Left lung (tissue), 10 donors: ENCODE measurements around the gene SERPINA4. TPM values are rescaled to one million over a fixed set of nuclear protein-coding genes. Genes with fewer than 3 reads are reported as not detected.

Source experiments
- ATAC-seq: fragments of 200-7000 bp; cut with Tn5 transposase; one replicate; pipeline ENCODE4 v1.9.1; 2020; ENCODE audit warnings: moderate library complexity
- DNase-seq, 4 donors: peaks; one replicate each; pipeline ENCODE4 v3.0.0-alpha.2; 2013 to 2020
- H3K27ac ChIP-seq, 2 donors: fragments of 200-600 bp; sonication (generic) in 1 of 2; one replicate each; pipeline versions ENCODE4 v1.5.0 to v1.8.0; 2020 to 2021
- H3K27me3 ChIP-seq, 2 donors: fragments of 200-600 bp; sonication (generic) in 1 of 2; one replicate each; pipeline versions ENCODE4 v1.5.0 to v1.8.0; 2020 to 2021
- H3K36me3 ChIP-seq, 2 donors: fragments of 200-600 bp; sonication (generic) in 1 of 2; one replicate each; pipeline versions ENCODE4 v1.5.0 to v1.8.0; 2020 to 2021
- H3K4me1 ChIP-seq, 2 donors: fragments of 200-600 bp; one replicate each; pipeline ENCODE4 v1.8.0; 2021
- H3K4me3 ChIP-seq, 2 donors: fragments of 200-600 bp; sonication (generic) in 1 of 2; one replicate each; pipeline versions ENCODE4 v1.5.0 to v1.8.0; 2020 to 2021; ENCODE audit warnings: mild to moderate bottlenecking in 1 of 2
- H3K9me3 ChIP-seq, 2 donors: fragments of 200-600 bp; sonication (generic) in 1 of 2; one replicate each; pipeline versions ENCODE4 v1.5.0 to v1.8.0; 2020 to 2021
- intact Hi-C, 2 donors: fragments of 100-400 bp; cut with DNase I; formaldehyde crosslinking; loops; one replicate each; pipeline versions ENCODE4 v1.11.2 to v1.14.2; 2022
- polyA plus RNA-seq, 6 donors: library from polyadenylated mRNA; unstranded; fragments of 120-200 nt; gene quantifications; one replicate each; pipeline ENCODE4 v1.2.1, GENCODE V29; 2013; ENCODE audit not compliant: insufficient read length in 6 of 6
- total RNA-seq, 2 donors: library from RNA; stranded (reverse); fragmentation: NEBNext Ultra II Directional; extraction: Animal tissue kit (Norgen Biotek cat#: 25700); gene quantifications; one replicate each; pipeline ENCODE4 v1.2.1, GENCODE V29; 2021
- TF ChIP-seq, protein P1 (sequence below), 2 donors: fragments of 200-600 bp; sonication (generic) in 1 of 2; IDR thresholded peaks; one replicate each; pipeline versions ENCODE4 v1.5.0 to v1.8.0; 2021; ENCODE audit warnings: antibody characterized with exemption in 2 of 2
- donor health status: DM: no; HTN: yes; CAD: no.
- donor health status: DM: no; HTN: no; CAD: no.

Gene SERPINA4
- total and polyA plus RNA-seq, 8 donors = 1.0 to 2.7 (median 1.3) TPM; not detected in 2

DNA sequence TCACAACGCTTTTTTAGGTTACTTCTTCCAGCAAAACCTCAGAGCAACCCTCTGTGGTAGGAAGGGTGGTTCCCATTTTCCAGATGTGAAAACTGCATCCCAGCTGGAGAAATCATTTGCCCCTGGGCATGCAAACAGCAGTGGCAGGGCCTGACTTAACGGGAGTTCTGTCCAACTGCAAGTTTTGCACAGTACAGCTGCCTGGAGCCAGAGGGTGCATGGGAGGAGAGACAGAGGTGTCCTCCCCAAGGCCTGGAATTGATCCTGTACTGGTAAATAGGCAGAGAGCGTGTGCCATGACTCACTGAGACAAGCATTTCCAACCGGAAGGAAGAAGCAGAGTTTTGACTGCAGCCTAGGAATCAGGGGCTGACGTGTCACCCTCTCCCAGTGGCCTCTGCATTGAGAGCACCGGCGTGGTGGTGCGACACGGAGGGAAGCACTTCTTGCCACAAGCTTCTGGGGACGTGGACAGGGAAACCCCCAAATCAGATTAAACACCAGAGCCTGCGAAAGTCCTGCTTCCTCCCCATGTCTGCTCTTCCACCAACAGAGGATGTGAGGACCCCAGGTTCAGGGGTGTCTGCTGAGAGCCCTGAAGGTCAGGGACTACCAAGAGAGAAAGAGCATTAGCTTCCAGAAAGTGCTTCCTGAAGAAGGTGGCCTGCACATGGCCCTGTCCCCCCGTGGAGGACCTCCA lies 19.0 kb upstream of the SERPINA4 start:
- ATAC-seq = no peak
- Histone ChIP-seq H3K4me1 (no peaks in the 10 kb centered on the region), H3K27me3 (peaks cover 0 to 26% of the 10 kb centered on the region in 2 donors), H3K9me3 (peaks cover 0 to 11% of the 10 kb centered on the region in 2 donors), H3K36me3 (no peaks in the 10 kb centered on the region), H3K4me3 (no peak overlapping the region), H3K27ac (no peak overlapping the region)
- intact Hi-C loops = no loop called here
- TF ChIP-seq, protein P1, sequence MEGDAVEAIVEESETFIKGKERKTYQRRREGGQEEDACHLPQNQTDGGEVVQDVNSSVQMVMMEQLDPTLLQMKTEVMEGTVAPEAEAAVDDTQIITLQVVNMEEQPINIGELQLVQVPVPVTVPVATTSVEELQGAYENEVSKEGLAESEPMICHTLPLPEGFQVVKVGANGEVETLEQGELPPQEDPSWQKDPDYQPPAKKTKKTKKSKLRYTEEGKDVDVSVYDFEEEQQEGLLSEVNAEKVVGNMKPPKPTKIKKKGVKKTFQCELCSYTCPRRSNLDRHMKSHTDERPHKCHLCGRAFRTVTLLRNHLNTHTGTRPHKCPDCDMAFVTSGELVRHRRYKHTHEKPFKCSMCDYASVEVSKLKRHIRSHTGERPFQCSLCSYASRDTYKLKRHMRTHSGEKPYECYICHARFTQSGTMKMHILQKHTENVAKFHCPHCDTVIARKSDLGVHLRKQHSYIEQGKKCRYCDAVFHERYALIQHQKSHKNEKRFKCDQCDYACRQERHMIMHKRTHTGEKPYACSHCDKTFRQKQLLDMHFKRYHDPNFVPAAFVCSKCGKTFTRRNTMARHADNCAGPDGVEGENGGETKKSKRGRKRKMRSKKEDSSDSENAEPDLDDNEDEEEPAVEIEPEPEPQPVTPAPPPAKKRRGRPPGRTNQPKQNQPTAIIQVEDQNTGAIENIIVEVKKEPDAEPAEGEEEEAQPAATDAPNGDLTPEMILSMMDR (IDR thresholded peaks at IDR 0.05) = no peak
- no peak for DNase-seq

DNA sequence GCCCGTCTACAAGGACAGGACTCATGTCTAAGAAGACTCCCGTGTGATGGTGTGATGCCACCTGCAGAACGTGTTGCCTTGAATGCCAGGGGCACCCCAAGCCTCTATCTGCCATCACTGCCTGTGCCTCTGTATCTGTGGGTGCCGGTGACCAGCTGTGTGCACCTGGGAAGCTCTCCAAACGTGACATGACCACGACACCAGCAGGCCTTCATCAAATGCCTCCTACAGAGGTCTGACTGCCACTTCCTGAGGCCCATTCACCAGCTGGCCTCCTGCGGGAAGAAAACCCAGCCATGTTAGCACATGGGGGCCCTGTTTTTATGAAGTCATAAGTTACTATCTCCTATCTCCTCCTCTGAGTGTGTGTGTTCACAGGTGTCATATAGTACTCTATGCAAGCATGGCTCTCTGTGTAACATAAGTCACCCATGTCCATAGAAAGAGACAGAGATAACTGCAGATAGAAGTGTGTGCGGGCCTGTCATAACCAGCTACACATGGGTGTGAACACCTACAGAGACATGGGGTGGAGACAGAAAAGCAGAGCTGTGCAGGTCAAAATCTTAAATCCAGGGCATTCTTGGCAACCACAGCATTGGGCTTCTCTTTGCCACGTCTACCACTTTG lies 18.3 kb upstream of the SERPINA4 start:
- Histone ChIP-seq H3K4me1 (no peaks in the 10 kb centered on the region), H3K27ac (no peak overlapping the region), H3K9me3 (peaks cover 0 to 11% of the 10 kb centered on the region in 2 donors), H3K4me3 (no peak overlapping the region), H3K36me3 (no peaks in the 10 kb centered on the region), H3K27me3 (peaks cover 0 to 25% of the 10 kb centered on the region in 2 donors)
- intact Hi-C loops = no loop called here
- TF ChIP-seq, protein P1 (IDR thresholded peaks at IDR 0.05) = no peak
- ATAC-seq (no peak), DNase-seq (no peak)

DNA sequence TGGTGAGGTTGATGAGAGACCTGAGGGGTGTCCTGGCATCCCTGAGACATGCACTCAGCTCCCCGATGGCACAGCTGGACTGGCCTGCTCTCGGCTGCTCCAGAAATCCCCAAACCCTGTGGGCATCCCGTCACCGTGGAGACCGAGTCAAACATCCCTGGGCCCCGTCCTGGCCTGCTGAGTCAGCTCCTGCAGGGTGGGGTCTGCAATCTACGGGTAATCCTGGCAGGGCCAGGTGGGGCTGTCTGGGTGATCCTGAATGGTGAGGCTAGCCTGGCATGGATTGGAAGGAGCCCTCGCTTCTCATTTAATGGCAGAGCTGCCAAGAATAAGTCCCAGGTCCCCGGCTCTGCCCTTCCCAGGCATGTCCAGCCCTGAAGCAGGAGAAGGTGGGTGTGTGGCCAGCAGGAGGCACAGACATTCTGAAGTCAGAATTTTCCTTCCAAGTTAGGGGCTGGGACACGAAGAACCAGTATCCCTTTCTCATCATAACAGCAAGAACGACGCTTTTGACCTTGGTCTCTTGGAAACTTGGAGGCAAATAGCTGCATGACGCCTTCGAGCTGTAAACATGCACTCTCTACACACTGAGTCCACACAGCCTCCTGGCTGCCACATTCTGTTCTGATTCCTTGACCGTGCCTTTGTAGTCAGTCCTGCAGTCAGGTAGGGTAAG lies 17.7 kb upstream of the SERPINA4 start:
- peaks cover 0 to 19% of the 10 kb centered on the region in 2 donors for H3K27me3 ChIP-seq
- intact Hi-C loops = no loop called here
- ATAC-seq = no peak

DNA sequence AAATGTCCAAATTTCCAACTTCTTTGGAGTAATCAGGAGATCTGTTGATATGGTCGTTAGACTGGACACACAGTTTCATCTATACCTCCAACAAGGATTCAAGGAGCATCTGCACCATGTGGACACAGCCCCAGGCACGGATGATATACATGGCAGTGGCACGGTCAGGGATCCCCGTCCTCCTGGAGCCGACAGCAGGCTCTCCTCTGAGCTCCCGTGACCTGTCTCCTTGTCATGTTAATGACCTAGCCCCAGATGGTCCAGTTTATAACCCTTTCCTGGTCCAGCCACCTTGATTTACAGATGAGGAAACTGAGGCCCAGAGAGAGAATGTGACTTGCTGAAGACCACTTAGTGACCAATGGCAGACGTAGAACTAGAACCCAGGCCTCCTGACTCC lies 16.5 kb upstream of the SERPINA4 start:
- Histone ChIP-seq H3K9me3 (peaks cover 0 to 11% of the 10 kb centered on the region in 2 donors), H3K4me1 (no peaks in the 10 kb centered on the region), H3K27ac (no peak overlapping the region), H3K27me3 (peaks cover 0 to 15% of the 10 kb centered on the region in 2 donors), H3K36me3 (no peaks in the 10 kb centered on the region), H3K4me3 (no peak overlapping the region)
- ATAC-seq = no peak
- intact Hi-C loops = no loop called here
- TF ChIP-seq, protein P1 (IDR thresholded peaks at IDR 0.05) = no peak
- DNase-seq = no peak

More for the DNA sequence above, 17.7 kb upstream of the SERPINA4 start:
- Histone ChIP-seq H3K4me1 (no peaks in the 10 kb centered on the region), H3K9me3 (peaks cover 0 to 11% of the 10 kb centered on the region in 2 donors), H3K27ac (no peak overlapping the region), H3K36me3 (no peaks in the 10 kb centered on the region), H3K4me3 (no peak overlapping the region)
- no peak for DNase-seq
- TF ChIP-seq, protein P1 (IDR thresholded peaks at IDR 0.05) = no peak
